A673 (cell line): ENCODE measurements around the gene CLRN1.

ENCODE experiments used
- EZH2 ChIP-seq: fragments of 200-600 bp; sonication (generic); IDR thresholded peaks from 2 replicates; pipeline ENCODE4 v1.6.1; 2017; ENCODE audit warnings: borderline replicate concordance, low read depth, mild to moderate bottlenecking, mixed read lengths, antibody characterized with exemption, low read length; ENCODE audit not compliant: poor library complexity, severe bottlenecking
- TF ChIP-seq, protein P1 (sequence below): fragments of 300-800, 200-600 bp; sonication (generic); conservative IDR thresholded peaks from 2 replicates; pipeline ENCODE4 v1.5.1; 2017; ENCODE audit warnings: low read depth, mild to moderate bottlenecking, antibody characterized with exemption, low read length, moderate library complexity, mixed read lengths

DNA sequence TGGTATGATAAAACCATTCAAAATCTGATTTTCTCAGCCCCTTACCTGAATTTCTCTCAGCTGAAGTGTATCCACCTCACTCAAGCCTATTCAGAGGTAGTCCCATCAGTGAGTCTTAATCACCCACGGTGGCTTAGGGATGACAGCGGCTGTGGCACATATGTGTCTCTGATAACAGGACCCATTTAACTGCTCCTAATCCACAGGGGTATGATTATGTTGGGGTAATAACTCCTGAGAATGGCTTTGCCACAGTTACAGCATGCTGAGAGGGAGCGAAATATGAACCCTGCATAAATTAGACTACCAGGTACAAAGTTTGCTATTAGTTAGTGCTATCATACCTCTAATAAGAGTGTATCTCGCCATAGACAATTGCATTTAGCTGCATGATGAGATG is 10.6 kb downstream of the CLRN1 start:
- TF ChIP-seq, protein P1, sequence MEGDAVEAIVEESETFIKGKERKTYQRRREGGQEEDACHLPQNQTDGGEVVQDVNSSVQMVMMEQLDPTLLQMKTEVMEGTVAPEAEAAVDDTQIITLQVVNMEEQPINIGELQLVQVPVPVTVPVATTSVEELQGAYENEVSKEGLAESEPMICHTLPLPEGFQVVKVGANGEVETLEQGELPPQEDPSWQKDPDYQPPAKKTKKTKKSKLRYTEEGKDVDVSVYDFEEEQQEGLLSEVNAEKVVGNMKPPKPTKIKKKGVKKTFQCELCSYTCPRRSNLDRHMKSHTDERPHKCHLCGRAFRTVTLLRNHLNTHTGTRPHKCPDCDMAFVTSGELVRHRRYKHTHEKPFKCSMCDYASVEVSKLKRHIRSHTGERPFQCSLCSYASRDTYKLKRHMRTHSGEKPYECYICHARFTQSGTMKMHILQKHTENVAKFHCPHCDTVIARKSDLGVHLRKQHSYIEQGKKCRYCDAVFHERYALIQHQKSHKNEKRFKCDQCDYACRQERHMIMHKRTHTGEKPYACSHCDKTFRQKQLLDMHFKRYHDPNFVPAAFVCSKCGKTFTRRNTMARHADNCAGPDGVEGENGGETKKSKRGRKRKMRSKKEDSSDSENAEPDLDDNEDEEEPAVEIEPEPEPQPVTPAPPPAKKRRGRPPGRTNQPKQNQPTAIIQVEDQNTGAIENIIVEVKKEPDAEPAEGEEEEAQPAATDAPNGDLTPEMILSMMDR = no peak
- no peak for TF ChIP-seq EZH2
